KG1 (cell line): Measurements from ENCODE around the gene ID3.

Experiments
- DNase-seq: peaks from one replicate; lab custom pipeline; 2025; lab: John Stamatoyannopoulos, UW

The ID3 gene

DNA sequence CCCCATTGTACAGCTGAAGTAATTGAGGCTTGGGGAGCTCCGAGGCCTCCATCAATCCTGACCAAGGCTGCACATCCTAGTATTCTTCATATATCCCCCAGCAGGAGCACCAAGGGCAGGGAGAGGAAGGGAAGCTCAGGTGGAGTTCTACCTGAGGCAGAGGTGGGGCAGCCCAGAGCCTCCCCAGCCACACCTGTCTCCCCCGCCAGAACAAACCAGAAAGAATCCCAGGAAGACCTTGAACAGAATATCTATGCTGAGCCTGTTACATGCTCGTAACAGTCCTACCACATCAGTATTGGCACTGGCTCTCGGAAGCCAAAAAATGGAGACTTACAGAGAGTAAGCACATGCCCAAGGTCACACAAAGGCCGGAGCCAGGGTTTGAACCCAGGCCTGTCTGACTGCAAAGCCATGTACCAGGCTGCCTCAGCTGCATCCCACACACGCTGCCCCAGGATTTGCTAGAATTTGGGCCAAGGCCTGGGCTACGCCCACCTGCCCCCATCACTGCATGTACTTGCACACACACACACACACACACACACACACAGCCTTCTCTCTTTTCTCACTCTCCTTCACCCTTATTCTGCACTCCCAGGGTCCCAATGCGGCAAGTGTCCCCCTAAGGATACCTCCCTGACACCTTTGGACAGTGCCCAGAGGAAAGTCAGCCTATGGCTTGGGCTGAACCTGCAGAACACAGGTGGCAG is 32.8 kb downstream of the ID3 start:
- DNase-seq: no peak

DNA sequence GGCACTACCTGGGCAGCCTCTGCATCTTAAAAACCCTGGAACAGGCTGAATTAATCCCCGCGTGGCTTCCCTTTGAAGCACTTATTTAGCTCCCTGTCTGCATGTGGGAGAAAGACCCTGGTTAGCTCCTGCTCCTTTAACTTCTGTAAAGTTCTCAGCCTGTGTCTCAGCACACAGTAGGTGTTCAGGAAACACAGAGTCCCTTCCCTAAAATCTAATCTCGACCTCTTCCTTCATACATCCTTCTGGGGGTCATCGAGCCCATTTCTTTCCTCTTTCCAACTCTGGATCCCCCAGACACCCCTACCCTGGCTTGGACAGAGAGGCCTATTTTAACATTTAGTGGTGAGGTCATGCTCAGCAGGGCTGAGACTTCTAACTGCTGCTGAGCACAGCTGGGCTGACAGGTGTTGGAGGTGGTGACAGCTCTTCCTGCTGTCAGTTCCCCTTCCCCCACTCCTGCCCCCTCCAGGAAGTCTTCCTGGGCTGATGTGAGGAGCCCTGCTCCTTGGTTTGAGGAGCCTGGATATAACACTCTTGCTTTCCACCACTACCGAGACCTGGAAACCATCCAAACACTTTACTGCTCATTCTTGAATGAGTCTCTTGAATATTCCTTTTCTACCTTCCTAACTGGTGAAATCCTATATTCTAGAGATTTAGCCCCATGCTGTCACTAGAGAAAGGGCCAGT is 33.6 kb downstream of the ID3 start:
- DNase-seq: no peak

DNA sequence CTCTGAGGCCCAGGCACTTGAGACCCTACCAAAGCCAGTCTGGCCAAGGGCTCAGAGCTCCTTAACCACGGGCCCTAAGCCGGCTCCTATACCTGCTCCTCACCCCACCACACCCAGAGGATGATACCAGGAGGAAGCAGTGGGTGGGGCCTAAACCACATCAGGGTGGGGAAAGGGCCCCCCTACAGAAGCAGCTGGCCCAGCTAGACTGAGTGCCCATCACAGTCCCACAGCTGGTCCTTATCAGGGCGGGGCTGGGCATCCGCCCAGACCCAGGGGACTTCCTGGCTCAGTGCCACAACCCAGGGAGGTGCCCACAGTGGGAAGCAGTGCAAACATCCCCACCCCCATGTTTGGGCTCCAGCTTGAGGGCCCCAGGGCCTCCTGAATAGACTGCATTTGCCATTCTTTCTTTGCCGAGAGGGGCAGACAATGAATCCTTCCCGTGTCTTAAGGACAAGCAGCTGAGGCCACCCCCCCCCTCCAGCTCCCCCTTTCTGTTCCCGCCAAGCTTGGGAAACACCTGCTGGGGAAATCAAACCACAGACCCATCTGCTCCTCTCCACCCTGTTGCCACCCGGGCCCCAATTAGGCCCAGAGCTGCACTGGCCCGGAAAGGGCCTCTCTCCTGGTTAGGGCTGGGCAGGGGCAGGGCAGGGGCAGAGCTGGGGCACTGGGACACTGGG is 34.4 kb downstream of the ID3 start:
- DNase-seq: peak; percentile 41

DNA sequence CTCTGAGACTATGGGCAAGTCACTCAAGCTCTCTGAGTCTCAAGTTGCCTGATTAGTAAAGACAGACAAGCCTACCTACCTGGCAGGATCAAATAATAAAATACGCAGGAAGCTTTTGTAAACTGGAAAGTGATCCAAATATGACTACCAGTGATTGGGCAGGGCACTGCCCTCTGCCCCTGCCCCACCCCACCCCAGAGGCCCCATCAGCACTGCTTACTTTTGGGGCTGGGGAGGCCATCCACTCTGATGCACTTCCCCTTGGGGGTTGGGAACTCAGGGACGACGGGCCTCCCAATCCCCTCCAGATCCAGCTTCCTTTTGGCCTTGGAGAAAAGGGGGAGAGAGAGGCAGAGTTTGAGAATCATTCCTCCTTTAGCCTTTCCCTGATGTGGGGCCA is 35.1 kb downstream of the ID3 start:
- DNase-seq: no peak

DNA sequence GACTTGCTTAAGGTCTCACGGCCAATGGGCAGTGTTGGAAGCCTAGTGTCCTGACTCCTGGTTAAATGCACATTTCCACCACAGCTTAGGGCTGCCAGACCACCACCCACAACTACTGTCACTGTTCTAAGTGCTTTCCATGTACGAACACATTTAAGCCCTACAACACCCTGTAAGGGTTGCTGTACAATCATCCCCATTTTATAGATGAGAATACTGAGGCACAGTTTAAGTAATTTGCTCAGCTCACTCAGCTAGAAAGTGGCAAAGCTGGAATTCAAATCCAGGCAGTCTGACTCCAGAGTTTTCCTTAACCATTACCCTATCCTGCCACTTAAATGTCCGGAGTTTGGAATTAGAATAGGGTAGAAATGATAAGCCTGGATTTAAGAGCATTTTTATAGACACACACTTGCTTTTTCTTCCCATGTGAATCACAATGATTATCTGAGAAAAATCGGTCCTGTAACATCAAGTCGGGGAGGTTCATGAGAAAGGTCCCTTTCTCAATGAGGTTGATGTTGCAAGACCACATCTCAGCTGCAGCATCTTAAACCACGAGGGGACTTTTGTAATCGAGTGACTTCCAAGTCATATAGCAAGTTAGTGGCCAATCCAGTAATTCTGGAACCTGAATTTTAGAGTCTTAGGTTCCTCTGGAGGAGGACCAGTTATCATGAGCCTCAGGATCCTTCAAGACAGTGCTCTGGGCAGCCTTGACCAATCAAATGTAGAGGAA is 36.9 kb downstream of the ID3 start:
- DNase-seq: no peak

DNA sequence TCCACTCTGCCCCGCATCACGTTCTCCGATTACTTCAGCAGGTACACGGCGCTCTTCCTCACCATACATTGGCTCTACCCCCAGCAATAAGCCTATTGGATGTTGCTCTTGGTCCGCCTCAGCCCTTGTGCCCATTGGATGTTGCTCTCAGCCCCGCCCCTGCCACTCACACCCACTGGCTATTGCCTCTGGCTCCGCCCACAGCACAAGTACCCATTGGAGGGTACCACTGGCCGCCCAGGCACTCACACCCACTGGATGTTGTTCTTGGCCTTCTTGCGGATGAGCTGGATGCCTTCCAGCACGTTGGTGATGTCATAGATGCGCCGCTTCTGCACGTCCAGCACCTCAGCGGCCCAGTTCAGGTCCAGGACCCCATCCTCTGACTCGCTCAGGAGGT is 37.7 kb downstream of the ID3 start:
- no peak for DNase-seq

DNA sequence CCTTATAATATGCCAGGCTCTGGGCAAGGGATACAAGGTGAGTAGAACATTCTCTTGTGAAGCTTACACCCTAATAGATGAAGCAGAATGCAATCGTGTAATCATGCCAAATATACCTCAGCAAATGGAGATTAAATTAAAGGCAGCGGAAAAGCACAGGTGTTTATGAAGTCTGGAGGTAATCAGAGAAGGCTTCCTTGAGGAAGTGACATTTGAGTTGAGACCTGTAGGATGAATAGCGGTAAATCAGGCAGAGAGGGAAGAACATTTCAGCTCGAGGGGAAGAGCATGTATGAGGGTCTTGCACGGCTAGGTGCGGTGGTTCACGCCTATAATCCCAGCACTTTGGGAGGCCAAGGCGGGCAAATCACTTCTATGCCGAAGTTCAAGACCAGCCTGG is 41.7 kb downstream of the ID3 start:
- DNase-seq: no peak

DNA sequence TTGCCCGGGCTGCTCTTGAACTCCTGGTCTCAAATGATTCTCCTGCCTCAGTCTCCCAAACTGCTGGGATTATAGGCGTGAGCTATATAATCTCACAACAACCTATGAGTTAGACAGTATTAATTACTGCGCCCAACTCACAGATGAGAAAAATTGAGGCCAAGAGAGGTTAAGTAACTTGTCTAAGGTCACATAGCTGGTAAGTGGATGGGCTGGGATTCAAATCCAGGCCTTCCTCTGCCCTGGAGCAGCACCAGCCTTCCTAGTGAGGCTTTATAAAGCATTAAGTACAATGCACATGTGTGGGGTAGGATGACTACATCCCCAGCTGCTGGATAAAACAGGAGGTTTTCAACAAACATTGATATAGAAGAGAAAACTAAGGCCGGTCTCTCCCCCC is 43.4 kb downstream of the ID3 start:
- no peak for DNase-seq

DNA sequence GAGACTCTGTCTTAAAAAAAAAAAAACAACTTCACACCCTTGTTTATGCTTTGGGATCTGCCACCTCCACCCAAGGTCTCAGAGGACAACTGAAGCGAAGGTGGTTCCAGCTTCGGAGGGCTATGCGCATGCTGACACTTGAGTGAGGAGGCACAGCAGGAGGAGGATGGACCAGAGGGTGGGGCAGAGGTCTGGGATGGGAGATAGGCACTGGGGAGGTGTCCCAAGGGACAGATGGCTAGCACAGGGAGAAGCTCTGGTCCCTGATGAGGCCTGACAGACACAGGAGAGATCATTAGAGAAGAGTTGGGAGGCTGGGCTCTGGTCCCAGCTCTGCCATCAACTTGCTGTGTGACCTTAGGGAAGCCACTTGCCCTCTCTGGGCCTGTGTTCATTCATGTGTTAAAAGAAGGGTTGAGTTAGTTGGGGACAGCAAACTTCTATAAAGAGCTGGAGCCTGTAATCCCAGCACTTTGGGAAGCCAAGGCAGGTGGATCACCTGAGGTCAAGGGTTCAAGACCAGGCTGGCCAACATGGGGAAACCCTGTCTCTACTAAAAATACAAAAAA is 45.1 kb downstream of the ID3 start:
- no peak for DNase-seq

DNA sequence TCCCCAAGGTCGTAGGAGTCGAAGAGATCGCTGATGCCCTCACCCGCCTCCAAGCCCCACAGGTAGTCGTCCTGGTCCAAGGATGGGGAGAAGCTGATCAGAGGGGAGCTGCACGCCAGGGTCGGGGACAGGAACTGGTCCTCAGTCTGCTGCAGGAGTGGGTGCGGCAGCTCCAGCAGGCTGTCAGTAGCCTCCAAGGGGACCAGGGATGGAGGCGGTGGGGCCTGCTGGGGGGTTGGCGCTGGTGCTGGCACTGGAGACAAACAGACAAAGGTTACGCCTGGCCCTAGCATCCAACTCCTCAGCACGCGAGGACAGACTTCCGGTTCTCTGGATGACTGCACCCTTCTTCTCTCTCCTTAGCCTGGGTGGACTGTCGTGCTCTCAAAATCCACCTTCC is 49.4 kb downstream of the ID3 start:
- no peak for DNase-seq
